Measurements from ENCODE around the gene TMEM87A. TPM values are rescaled to one million over a fixed set of nuclear protein-coding genes. Genes with fewer than 3 reads are reported as not detected.

TMEM87A gene
- total and polyA plus RNA-seq, 8 donors, result 11.8 to 128 (median 31.2) TPM

DNA sequence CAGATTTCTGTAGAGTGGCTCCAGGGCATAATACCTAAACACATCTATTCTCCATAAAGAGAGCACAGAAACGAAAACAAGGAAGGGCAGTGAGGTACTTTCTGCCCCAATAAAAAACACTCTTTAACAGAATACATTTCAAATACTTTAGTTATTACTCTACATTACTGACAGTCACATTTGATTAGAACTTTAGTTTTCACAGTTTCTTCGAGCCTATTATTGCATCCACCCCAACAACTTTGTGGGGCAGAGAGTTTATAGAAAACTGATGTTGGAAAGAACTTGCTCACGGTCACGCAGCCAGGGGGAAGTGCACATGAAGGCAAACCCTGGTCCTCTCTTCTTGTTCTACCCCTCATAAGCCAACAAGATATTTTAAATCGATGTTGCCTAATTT, 74.1 kb downstream of the TMEM87A start:
- Histone ChIP-seq H3K36me3 (peaks cover 5 to 59% (median 51%) of the 10 kb centered on the region in 4 donors), H3K4me3 (no peak overlapping the region), H3K27ac (no peak overlapping the region), H3K9me3 (no peaks in the 10 kb centered on the region), H3K4me1 (peaks cover 0 to 15% (median 6%) of the 10 kb centered on the region in 4 donors), H3K27me3 (no peaks in the 10 kb centered on the region)
- no peak for DNase-seq
- 84 to 97% (median 95%) methylated on average over 5 of the region's 5 CpGs for WGBS, 5 donors
- intact Hi-C loops (cut with DNase I; ENCODE audit: low total_unique reads), result no loop called here
- TF ChIP-seq, protein P1, sequence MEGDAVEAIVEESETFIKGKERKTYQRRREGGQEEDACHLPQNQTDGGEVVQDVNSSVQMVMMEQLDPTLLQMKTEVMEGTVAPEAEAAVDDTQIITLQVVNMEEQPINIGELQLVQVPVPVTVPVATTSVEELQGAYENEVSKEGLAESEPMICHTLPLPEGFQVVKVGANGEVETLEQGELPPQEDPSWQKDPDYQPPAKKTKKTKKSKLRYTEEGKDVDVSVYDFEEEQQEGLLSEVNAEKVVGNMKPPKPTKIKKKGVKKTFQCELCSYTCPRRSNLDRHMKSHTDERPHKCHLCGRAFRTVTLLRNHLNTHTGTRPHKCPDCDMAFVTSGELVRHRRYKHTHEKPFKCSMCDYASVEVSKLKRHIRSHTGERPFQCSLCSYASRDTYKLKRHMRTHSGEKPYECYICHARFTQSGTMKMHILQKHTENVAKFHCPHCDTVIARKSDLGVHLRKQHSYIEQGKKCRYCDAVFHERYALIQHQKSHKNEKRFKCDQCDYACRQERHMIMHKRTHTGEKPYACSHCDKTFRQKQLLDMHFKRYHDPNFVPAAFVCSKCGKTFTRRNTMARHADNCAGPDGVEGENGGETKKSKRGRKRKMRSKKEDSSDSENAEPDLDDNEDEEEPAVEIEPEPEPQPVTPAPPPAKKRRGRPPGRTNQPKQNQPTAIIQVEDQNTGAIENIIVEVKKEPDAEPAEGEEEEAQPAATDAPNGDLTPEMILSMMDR (IDR thresholded peaks at IDR 0.05), result no peak
- TF ChIP-seq EP300 (IDR thresholded peaks at IDR 0.05), result no peak
- no peak for TF ChIP-seq POLR2AphosphoS5 (IDR thresholded peaks at IDR 0.05)
- TF ChIP-seq POLR2A (IDR thresholded peaks at IDR 0.05), result no peak

DNA sequence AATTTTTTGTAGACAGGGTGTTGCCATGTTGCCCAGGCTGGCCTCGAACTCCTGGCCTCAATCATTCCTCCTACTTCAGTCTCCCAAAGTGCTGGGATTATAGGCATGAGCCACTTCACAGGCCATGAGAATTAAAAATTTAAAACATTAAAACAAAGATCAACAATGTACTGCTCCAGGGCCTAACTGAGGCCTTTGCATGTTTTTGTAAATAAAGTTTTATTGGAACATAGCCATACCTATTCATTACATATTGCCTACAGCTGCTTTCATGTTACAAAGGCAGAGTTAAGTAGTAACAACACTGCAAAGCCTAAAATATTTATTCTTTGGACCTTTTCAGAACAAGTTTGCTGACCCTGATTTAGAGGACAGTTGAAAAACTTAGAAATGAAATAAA, 74.7 kb downstream of the TMEM87A start:
- 93 to 100% (median 100%) methylated on average over 1 of the region's 1 CpG for WGBS, 5 donors
- no peaks in the 10 kb centered on the region for H3K9me3 ChIP-seq
- TF ChIP-seq EP300 (IDR thresholded peaks at IDR 0.05), result no peak
- TF ChIP-seq POLR2A (IDR thresholded peaks at IDR 0.05), result no peak
- TF ChIP-seq, protein P1 (IDR thresholded peaks at IDR 0.05), result no peak
- no peak for TF ChIP-seq POLR2AphosphoS5 (IDR thresholded peaks at IDR 0.05)

DNA sequence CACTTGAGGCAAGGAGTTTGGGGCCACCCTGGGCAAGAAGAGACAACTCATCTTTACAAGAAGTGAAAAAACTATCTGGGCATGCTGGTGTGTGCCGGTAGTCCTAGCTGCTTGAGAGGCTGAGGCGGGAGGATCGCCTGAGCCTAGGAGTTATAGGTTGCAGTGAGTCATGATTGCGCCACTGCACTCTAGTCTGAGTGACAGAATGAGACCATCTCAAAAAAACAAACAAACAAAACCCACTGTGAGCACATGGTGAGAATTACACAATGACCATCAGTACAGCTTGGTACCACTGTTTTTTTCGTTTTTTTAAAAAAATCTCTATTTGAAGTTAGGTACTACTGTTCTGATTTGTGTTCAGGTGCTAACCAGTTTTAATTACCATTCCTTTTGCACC, 78.7 kb downstream of the TMEM87A start:
- intact Hi-C loops (cut with DNase I; ENCODE audit: low total_unique reads), result no loop called here
- H3K36me3 ChIP-seq, result peaks cover 16 to 76% (median 70%) of the 10 kb centered on the region in 4 donors
- 88 to 96% (median 92%) methylated on average over 5 of the region's 5 CpGs for WGBS, 5 donors
- H3K27me3 ChIP-seq, result no peaks in the 10 kb centered on the region
- H3K4me1 ChIP-seq, result no peaks in the 10 kb centered on the region
- H3K27ac ChIP-seq, result no peak overlapping the region
- no peak overlapping the region for H3K4me3 ChIP-seq
- no peaks in the 10 kb centered on the region for H3K9me3 ChIP-seq
- TF ChIP-seq POLR2A (IDR thresholded peaks at IDR 0.05), result no peak
- no peak for TF ChIP-seq EP300 (IDR thresholded peaks at IDR 0.05)
- TF ChIP-seq POLR2AphosphoS5 (IDR thresholded peaks at IDR 0.05), result no peak
- TF ChIP-seq, protein P1 (IDR thresholded peaks at IDR 0.05), result no peak
- DNase-seq, result no peak

More for the DNA sequence above, 74.7 kb downstream of the TMEM87A start:
- H3K36me3 ChIP-seq, result peaks cover 5 to 57% (median 50%) of the 10 kb centered on the region in 4 donors
- H3K27me3 ChIP-seq, result no peaks in the 10 kb centered on the region
- intact Hi-C loops (cut with DNase I; ENCODE audit: low total_unique reads), result no loop called here
- H3K27ac ChIP-seq, result no peak overlapping the region
- H3K4me3 ChIP-seq, result no peak overlapping the region
- no peak for DNase-seq
- H3K4me1 ChIP-seq, result peaks cover 0 to 10% (median 3%) of the 10 kb centered on the region in 4 donors

DNA sequence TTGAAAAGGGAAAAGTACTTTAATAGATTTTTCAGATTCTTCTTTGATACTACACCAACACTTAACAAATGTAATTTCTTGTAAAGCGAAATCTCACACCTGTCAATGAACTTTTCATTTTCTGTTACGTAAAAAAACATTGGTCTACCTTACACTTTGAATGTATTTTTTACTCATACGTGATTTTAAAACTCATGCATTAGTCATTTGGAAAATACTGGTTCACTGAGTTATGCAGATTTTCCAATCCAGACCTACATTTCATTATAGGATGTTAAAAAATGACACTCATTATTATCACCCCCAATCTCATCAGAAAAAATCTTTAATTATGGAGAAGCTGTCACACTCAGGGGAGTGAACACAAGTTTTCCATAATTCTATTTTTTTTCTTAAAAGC, 79.8 kb downstream of the TMEM87A start:
- Histone ChIP-seq H3K4me1 (no peaks in the 10 kb centered on the region), H3K27me3 (no peaks in the 10 kb centered on the region), H3K9me3 (no peaks in the 10 kb centered on the region), H3K27ac (no peak overlapping the region), H3K36me3 (peaks cover 18 to 76% (median 70%) of the 10 kb centered on the region in 4 donors), H3K4me3 (no peak overlapping the region)
- no peak for DNase-seq
- intact Hi-C loops (cut with DNase I; ENCODE audit: low total_unique reads), result no loop called here
- WGBS, 5 donors, result 87 to 94% (median 90%) methylated on average over 3 of the region's 3 CpGs
- TF ChIP-seq EP300 (IDR thresholded peaks at IDR 0.05), result no peak

DNA sequence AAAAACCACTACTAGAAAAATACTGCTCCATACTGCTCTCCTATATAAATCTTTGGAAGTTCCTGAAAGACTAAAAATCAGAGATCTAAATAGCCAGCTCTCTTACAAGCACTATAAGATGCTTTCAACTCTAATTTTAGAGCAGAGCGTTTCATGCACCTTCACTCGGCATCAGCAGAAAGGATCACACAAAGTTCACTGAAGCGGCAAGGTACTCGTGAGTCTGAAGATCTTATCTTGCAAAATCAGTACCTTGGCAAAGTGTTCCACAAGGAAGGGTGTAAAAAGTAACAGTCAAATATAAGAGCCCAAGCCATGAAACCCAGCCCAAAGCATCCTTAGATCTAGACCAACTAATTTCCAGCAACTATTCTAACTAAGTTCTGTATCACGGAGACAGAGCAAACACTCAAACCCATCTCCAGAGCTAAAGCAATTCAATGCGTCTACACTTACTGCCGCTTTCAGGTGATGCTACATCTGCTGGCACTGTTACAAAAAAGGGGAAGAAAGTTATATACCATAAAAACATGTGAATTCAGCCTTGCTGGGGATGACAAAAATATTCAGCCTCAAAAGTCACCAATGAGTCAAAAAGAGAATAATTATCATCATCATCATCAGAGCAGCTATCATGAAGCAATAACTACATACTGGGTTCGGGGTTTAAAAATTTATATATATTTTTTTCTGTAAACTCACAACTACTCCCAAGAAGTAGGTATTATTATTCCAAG, 81.5 kb downstream of the TMEM87A start:
- Histone ChIP-seq H3K9me3 (no peaks in the 10 kb centered on the region), H3K4me1 (no peaks in the 10 kb centered on the region), H3K27me3 (no peaks in the 10 kb centered on the region), H3K36me3 (peaks cover 23 to 78% (median 73%) of the 10 kb centered on the region in 4 donors), H3K27ac (no peak overlapping the region), H3K4me3 (no peak overlapping the region)
- 84 to 91% (median 88%) methylated on average over 8 of the region's 8 CpGs for WGBS, 5 donors
- intact Hi-C loops (cut with DNase I; ENCODE audit: low total_unique reads), result no loop called here
- TF ChIP-seq POLR2A (IDR thresholded peaks at IDR 0.05) (no peak), POLR2AphosphoS5 (IDR thresholded peaks at IDR 0.05) (no peak), EP300 (IDR thresholded peaks at IDR 0.05) (no peak)
- TF ChIP-seq, protein P1 (IDR thresholded peaks at IDR 0.05), result no peak
- no peak for DNase-seq

Data from stomach (tissue), 9 donors.